Liver (tissue), 9 donors: Measurements from ENCODE around the gene BLM. TPM values are rescaled to one million over a fixed set of nuclear protein-coding genes. Genes with fewer than 3 reads are reported as not detected.

Experiments
- DNase-seq: peaks from one replicate; pipeline ENCODE4 v3.0.0-alpha.2; 2017; ENCODE audit warnings: low spot score
- H3K27ac ChIP-seq, 2 donors: one replicate each; pipeline ENCODE4 v1.7.0; 2013; ENCODE audit warnings: inconsistent platforms in 2 of 2, low read length in 2 of 2, control low read depth in 1 of 2, low read depth in 1 of 2, mild to moderate bottlenecking in 1 of 2
- H3K27me3 ChIP-seq, 4 donors: one replicate each; pipeline versions ENCODE4 v1.6.1 to v1.7.0; 2013; ENCODE audit warnings: low read length in 3 of 4, inconsistent platforms in 1 of 4, mild to moderate bottlenecking in 1 of 4, moderate library complexity in 1 of 4; ENCODE audit not compliant: control insufficient read depth in 4 of 4, insufficient read depth in 4 of 4
- H3K36me3 ChIP-seq, 4 donors: one replicate each; pipeline versions ENCODE4 v1.6.1 to v1.7.0; 2013; ENCODE audit warnings: low read length in 3 of 4, mild to moderate bottlenecking in 3 of 4, low read depth in 1 of 4, moderate library complexity in 1 of 4; ENCODE audit not compliant: control insufficient read depth in 4 of 4, insufficient read depth in 3 of 4
- H3K4me1 ChIP-seq, 4 donors: one replicate each; pipeline versions ENCODE4 v1.6.1 to v1.7.0; 2013; ENCODE audit warnings: low read length in 3 of 4, mild to moderate bottlenecking in 3 of 4, moderate library complexity in 1 of 4; ENCODE audit not compliant: control insufficient read depth in 4 of 4, insufficient read depth in 4 of 4
- H3K4me3 ChIP-seq, 3 donors: one replicate each; pipeline versions ENCODE4 v1.6.1 to v1.7.0; 2013; ENCODE audit warnings: low read length in 3 of 3, control low read depth in 1 of 3, low read depth in 1 of 3, mild to moderate bottlenecking in 1 of 3
- H3K9ac ChIP-seq, 2 donors: one replicate each; pipeline ENCODE4 v1.7.0; 2013; ENCODE audit warnings: low read length in 2 of 2, mild to moderate bottlenecking in 2 of 2, moderate library complexity in 2 of 2, control low read depth in 1 of 2, low read depth in 1 of 2
- H3K9me3 ChIP-seq, 4 donors: one replicate each; pipeline versions ENCODE4 v1.6.1 to v1.7.0; 2013; ENCODE audit warnings: low read length in 3 of 4; ENCODE audit not compliant: control insufficient read depth in 4 of 4
- ATF3 ChIP-seq: IDR thresholded peaks from 2 replicates; pipeline ENCODE4 v1.6.1; 2016; ENCODE audit warnings: antibody characterized with exemption
- CTCF ChIP-seq: fragments of 150-350 bp; IDR thresholded peaks from 2 replicates; pipeline ENCODE4 v1.5.1; 2017; ENCODE audit warnings: improper control_type of control experiment, low read depth, low read length; ENCODE audit not compliant: missing input control
- EGR1 ChIP-seq, 2 donors: IDR thresholded peaks; 2 replicates each; pipeline ENCODE4 v1.6.1; 2016 to 2018; ENCODE audit warnings: antibody characterized with exemption in 2 of 2, low read depth in 2 of 2
- FOXA1 ChIP-seq: IDR thresholded peaks from 2 replicates; pipeline ENCODE4 v1.6.1; 2016; ENCODE audit warnings: antibody characterized with exemption
- FOXA2 ChIP-seq: IDR thresholded peaks from 2 replicates; pipeline ENCODE4 v1.6.1; 2016; ENCODE audit warnings: antibody characterized with exemption
- GABPA ChIP-seq, 2 donors: IDR thresholded peaks in 1 of 2; conservative IDR thresholded peaks in 1 of 2; 2 replicates each; pipeline ENCODE4 v1.6.1; 2016; ENCODE audit warnings: antibody characterized with exemption in 2 of 2, mild to moderate bottlenecking in 1 of 2, moderate library complexity in 1 of 2
- HNF4A ChIP-seq, 2 donors: conservative IDR thresholded peaks; 2 replicates each; pipeline ENCODE4 v1.6.1; 2016; ENCODE audit warnings: antibody characterized with exemption in 2 of 2, mild to moderate bottlenecking in 2 of 2
- HNF4G ChIP-seq: IDR thresholded peaks from 2 replicates; pipeline ENCODE4 v1.6.1; 2016; ENCODE audit warnings: antibody characterized with exemption
- MAX ChIP-seq: IDR thresholded peaks from 2 replicates; pipeline ENCODE4 v1.6.1; 2016; ENCODE audit warnings: antibody characterized with exemption
- NR2F2 ChIP-seq: IDR thresholded peaks from 2 replicates; pipeline ENCODE4 v1.6.1; 2016; ENCODE audit warnings: antibody characterized with exemption
- RAD21 ChIP-seq, 2 donors: IDR thresholded peaks; 2 replicates each; pipeline ENCODE4 v1.6.1; 2016; ENCODE audit warnings: antibody characterized with exemption in 2 of 2, mild to moderate bottlenecking in 2 of 2
- REST ChIP-seq: IDR thresholded peaks from 2 replicates; pipeline ENCODE4 v1.6.1; 2016; ENCODE audit warnings: antibody characterized with exemption, mild to moderate bottlenecking
- RXRA ChIP-seq, 2 donors: IDR thresholded peaks; 2 replicates each; pipeline ENCODE4 v1.6.1; 2017 to 2018; ENCODE audit warnings: antibody characterized with exemption in 2 of 2, mild to moderate bottlenecking in 1 of 2
- SP1 ChIP-seq: IDR thresholded peaks from 2 replicates; pipeline ENCODE4 v1.6.1; 2018; ENCODE audit warnings: antibody characterized with exemption, mild to moderate bottlenecking
- TAF1 ChIP-seq: conservative IDR thresholded peaks from 2 replicates; pipeline ENCODE4 v1.6.1; 2016; ENCODE audit warnings: antibody characterized with exemption, mild to moderate bottlenecking
- YY1 ChIP-seq: IDR thresholded peaks from 2 replicates; pipeline ENCODE4 v1.6.1; 2016; ENCODE audit warnings: antibody characterized with exemption, mild to moderate bottlenecking
- ZBTB33 ChIP-seq: IDR thresholded peaks from 2 replicates; pipeline ENCODE4 v1.6.1; 2016; ENCODE audit warnings: antibody characterized with exemption
- WGBS: extraction: QIAGEN DNeasy Blood & Tissue Kit; methylation state at CpG from one replicate; pipeline ENCODE4 v1.1.7; 2013; 5-methylcytosine and 5-hydroxymethylcytosine counted together
- polyA plus RNA-seq, 2 donors: library from polyadenylated mRNA; stranded (reverse) in 1 of 2; unstranded in 1 of 2; fragments of 200-250 nt in 1 of 2; fragments of >200 nt in 1 of 2; fragmentation: Nextera tagmentation in 1 of 2; extraction: Ambion mirVana in 1 of 2; gene quantifications; one replicate each; pipeline versions ENCODE4 v1.2.1 to v1.2.3, GENCODE V29; 2013 to 2015
- total RNA-seq, 2 donors: library from RNA; depleted of rRNA; stranded (reverse); fragments of >200 nt; gene quantifications; one replicate each; pipeline ENCODE4 v1.2.3, GENCODE V29; 2014
- donor health status: healthy.
- donor health status: healthy.
- donor health status: healthy.
- donor health status: healthy.
- donor health status: healthy.

The BLM gene
- total and polyA plus RNA-seq, 4 donors = 0.33 to 15.1 (median 0.41) TPM

GRCh38 chr15:90819390-90819789, 102.2 kb downstream of the BLM start:
- no peak overlapping the region for H3K27ac ChIP-seq

GRCh38 chr15:90819850-90820249, 102.7 kb downstream of the BLM start:
- TF ChIP-seq HNF4A (conservative IDR thresholded peaks at IDR 0.05) (no peak), RXRA (IDR thresholded peaks at IDR 0.05) (no peak), RAD21 (IDR thresholded peaks at IDR 0.05) (no peak), YY1 (no peak), ATF3 (no peak), EGR1 (IDR thresholded peaks at IDR 0.05; ENCODE audit: low read depth in 2 of 2) (no peak), SP1 (no peak), CTCF (no peak), FOXA1 (no peak), MAX (no peak), GABPA (IDR thresholded peaks at IDR 0.05 in 1 of 2, conservative IDR thresholded peaks at IDR 0.05 in 1 of 2) (no peak), ZBTB33 (no peak), HNF4G (no peak), REST (no peak), NR2F2 (no peak), TAF1 (no peak), FOXA2 (no peak)
- no peak for DNase-seq
- Histone ChIP-seq H3K9me3 (no peaks in the 10 kb centered on the region), H3K27ac (no peak overlapping the region), H3K36me3 (no peaks in the 10 kb centered on the region), H3K27me3 (no peaks in the 10 kb centered on the region), H3K9ac (no peak overlapping the region), H3K4me3 (no peak overlapping the region), H3K4me1 (no peaks in the 10 kb centered on the region)
- 80% methylated on average over 12 of the region's 12 CpGs for WGBS

More at GRCh38 chr15:90819390-90819789, 102.2 kb downstream of the BLM start:
- Histone ChIP-seq H3K4me1 (no peaks in the 10 kb centered on the region), H3K9me3 (no peaks in the 10 kb centered on the region), H3K27me3 (no peaks in the 10 kb centered on the region), H3K36me3 (no peaks in the 10 kb centered on the region), H3K9ac (no peak overlapping the region), H3K4me3 (no peak overlapping the region)
- TF ChIP-seq SP1 (no peak), ATF3 (no peak)
- DNase-seq = no peak
- 96% methylated on average over 6 of the region's 6 CpGs for WGBS
